Adrenal gland (tissue), 12 donors: ENCODE measurements around the gene ARIH2. TPM values are rescaled to one million over a fixed set of nuclear protein-coding genes. Genes with fewer than 3 reads are reported as not detected.

Experiments used
- DNase-seq, 7 donors: peaks; one replicate each; pipeline ENCODE4 v3.0.0-alpha.2; 2019 to 2020
- H3K27ac ChIP-seq, 5 donors: fragments of 200-600 bp; sonication (generic) in 4 of 5; 1 replicate in 3 of 5; 2 replicates in 2 of 5; pipeline versions ENCODE4 v1.5.1 to v1.8.0; 2016 to 2020; ENCODE audit warnings: mild to moderate bottlenecking in 1 of 5
- H3K27me3 ChIP-seq: fragments of 200-600 bp; 2 replicates; pipeline ENCODE4 v1.8.0; 2021
- H3K36me3 ChIP-seq, 2 donors: fragments of 200-600 bp; replicated peaks in 1 of 2; 1 replicate in 1 of 2; 2 replicates in 1 of 2; pipeline versions ENCODE4 v1.5.1 to v1.8.0; 2018 to 2022
- H3K4me1 ChIP-seq, 2 donors: fragments of 200-600 bp; replicated peaks in 1 of 2; 1 replicate in 1 of 2; 2 replicates in 1 of 2; pipeline versions ENCODE4 v1.5.1 to v1.8.0; 2018 to 2021
- H3K4me3 ChIP-seq, 4 donors: fragments of 200-600 bp; sonication (generic) in 3 of 4; one replicate each; pipeline ENCODE4 v1.5.1; 2016 to 2018
- H3K9me3 ChIP-seq, 3 donors: fragments of 200-600 bp; sonication (generic) in 1 of 3; replicated peaks in 1 of 3; 1 replicate in 2 of 3; 2 replicates in 1 of 3; pipeline versions ENCODE4 v1.5.1 to v1.8.0; 2016 to 2021
- POLR2A ChIP-seq, 2 donors: fragments of 450-650 bp; IDR thresholded peaks; one replicate each; pipeline ENCODE4 v1.6.1; 2017; ENCODE audit warnings: antibody characterized with exemption in 2 of 2, mild to moderate bottlenecking in 2 of 2, moderate library complexity in 1 of 2
- WGBS, 4 donors: extraction: QIAGEN DNeasy Blood & Tissue Kit in 2 of 4; methylation state at CpG; one replicate each; pipeline versions ENCODE4 v1.1.5 to v1.1.7; 2013 to 2017; 5-methylcytosine and 5-hydroxymethylcytosine counted together
- intact Hi-C, 2 donors: fragments of 100-400 bp; cut with DNase I; formaldehyde crosslinking; loops; one replicate each; pipeline versions ENCODE4 v1.14.1 to v1.15.0; 2022 to 2023
- polyA plus RNA-seq, 3 donors: library from polyadenylated mRNA; stranded (reverse); fragments of 200-250 nt in 2 of 3; fragments of 350-450 nt in 1 of 3; fragmentation: Illumina TruSeq in 1 of 3; extraction: RNeasy Lipid Tissue Mini Kit (QIAGEN cat#74804) in 1 of 3; gene quantifications; one replicate each; pipeline ENCODE4 v1.2.3, GENCODE V29; 2013 to 2014
- total RNA-seq, 9 donors: library from RNA; depleted of rRNA in 4 of 9; stranded (reverse); fragments of >200 nt in 4 of 9; fragments of 120-200 nt in 1 of 9; fragmentation: NEBNext Ultra II Directional in 1 of 9; extraction: Animal tissue kit (Norgen Biotek cat#: 25700) in 1 of 9; gene quantifications; one replicate each; pipeline versions ENCODE4 v1.1.0 to v1.2.4, GENCODE V29; 2013 to 2023
- TF ChIP-seq, protein P1 (sequence below), 6 experiments: fragments of 450-650 bp in 4 of 6; fragments of 200-600 bp in 2 of 6; sonication (generic) in 1 of 6; IDR thresholded peaks; 1 replicate in 5 of 6; 2 replicates in 1 of 6; pipeline versions ENCODE4 v1.5.1 to v1.8.0; 2016 to 2021; ENCODE audit warnings: antibody characterized with exemption in 6 of 6, mild to moderate bottlenecking in 2 of 6, moderate library complexity in 1 of 6
- donor health status: healthy with polysubstance abuse.
- donor health status: Bipolar disorder and iron deficiency.
- donor health status: DM: yes; HTN: yes; CAD: no.
- donor health status: DM: no; HTN: no; CAD: no.
- donor health status: DM: no; HTN: no; CAD: no.
- donor health status: DM: yes; HTN: yes; CAD: no.

Gene ARIH2
- total and polyA plus RNA-seq, 12 donors, result 46.7 to 135 (median 83.1) TPM

DNA sequence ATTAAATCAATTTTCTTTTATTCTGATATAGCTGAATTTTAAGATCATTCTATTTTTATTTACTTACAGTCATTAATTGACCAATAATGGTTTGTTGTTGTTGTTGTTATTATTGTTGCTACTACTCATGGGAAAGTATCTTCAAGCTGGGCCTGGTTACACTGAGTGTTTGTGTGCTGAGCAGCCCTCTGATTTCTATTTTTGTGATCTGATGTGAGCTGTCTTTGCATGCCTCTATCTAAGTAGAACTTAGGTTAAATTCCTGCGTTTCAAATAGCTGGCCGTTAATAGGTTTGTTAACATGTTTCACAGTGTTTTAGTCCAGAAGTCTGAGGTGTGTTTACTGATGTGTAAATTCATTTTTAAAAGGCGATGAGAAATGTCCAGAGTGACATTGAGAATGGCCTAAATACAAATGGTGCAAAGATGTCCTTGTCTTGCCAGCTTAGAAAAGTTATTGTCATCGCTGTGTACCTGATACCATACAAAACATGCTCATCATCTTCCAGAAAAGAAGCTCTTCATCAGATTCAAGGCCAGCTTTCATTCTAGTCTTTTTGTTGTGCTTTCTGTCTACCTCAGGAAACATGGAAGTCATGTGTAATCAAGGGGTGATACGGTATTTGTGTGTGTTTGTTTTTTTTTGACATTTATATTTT, 15.8 kb downstream of the ARIH2 start:
- Histone ChIP-seq H3K27me3 (no peaks in the 10 kb centered on the region), H3K4me1 (peaks cover 8 to 39% of the 10 kb centered on the region in 2 donors), H3K4me3 (no peak overlapping the region), H3K9me3 (no peaks in the 10 kb centered on the region), H3K27ac (no peak overlapping the region), H3K36me3 (peaks cover 0 to 8% of the 10 kb centered on the region in 2 donors)
- TF ChIP-seq, protein P1, sequence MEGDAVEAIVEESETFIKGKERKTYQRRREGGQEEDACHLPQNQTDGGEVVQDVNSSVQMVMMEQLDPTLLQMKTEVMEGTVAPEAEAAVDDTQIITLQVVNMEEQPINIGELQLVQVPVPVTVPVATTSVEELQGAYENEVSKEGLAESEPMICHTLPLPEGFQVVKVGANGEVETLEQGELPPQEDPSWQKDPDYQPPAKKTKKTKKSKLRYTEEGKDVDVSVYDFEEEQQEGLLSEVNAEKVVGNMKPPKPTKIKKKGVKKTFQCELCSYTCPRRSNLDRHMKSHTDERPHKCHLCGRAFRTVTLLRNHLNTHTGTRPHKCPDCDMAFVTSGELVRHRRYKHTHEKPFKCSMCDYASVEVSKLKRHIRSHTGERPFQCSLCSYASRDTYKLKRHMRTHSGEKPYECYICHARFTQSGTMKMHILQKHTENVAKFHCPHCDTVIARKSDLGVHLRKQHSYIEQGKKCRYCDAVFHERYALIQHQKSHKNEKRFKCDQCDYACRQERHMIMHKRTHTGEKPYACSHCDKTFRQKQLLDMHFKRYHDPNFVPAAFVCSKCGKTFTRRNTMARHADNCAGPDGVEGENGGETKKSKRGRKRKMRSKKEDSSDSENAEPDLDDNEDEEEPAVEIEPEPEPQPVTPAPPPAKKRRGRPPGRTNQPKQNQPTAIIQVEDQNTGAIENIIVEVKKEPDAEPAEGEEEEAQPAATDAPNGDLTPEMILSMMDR (IDR thresholded peaks at IDR 0.05), result no peak
- TF ChIP-seq POLR2A (IDR thresholded peaks at IDR 0.05), result no peak
- intact Hi-C loops, result no loop called here
- no peak for DNase-seq
- 40 to 60% (median 50%) methylated on average over 5 of the region's 5 CpGs for WGBS, 4 donors

DNA sequence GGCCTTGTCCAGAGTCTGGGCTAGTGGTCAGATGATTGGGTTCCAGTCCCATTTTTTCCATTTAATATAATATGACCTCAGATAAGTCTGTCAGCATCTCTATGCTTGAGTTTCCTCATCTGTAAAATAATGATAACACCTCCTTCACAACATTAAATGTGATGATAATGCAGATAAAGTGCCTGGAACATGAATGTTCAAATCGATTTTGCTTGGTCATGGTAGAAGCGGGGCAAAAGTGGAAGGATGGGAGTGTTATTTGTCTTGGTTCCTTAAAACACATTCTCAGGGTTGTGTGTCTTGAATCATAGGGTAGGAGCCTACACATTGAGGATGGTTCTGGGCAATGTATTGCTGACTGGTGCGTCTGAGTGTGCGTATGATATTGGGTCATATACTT, 16.9 kb downstream of the ARIH2 start:
- TF ChIP-seq, protein P1 (IDR thresholded peaks at IDR 0.05), result no peak
- TF ChIP-seq POLR2A (IDR thresholded peaks at IDR 0.05), result no peak
- H3K36me3 ChIP-seq, result peaks cover 0 to 8% of the 10 kb centered on the region in 2 donors
- WGBS, 4 donors, result 87 to 93% (median 91%) methylated on average over 4 of the region's 4 CpGs
- intact Hi-C loops, result no loop called here
- H3K4me3 ChIP-seq, result no peak overlapping the region
- H3K4me1 ChIP-seq, result peaks cover 0 to 28% of the 10 kb centered on the region in 2 donors
- H3K27ac ChIP-seq, result no peak overlapping the region
- DNase-seq, result no peak
- no peaks in the 10 kb centered on the region for H3K9me3 ChIP-seq
- no peaks in the 10 kb centered on the region for H3K27me3 ChIP-seq

DNA sequence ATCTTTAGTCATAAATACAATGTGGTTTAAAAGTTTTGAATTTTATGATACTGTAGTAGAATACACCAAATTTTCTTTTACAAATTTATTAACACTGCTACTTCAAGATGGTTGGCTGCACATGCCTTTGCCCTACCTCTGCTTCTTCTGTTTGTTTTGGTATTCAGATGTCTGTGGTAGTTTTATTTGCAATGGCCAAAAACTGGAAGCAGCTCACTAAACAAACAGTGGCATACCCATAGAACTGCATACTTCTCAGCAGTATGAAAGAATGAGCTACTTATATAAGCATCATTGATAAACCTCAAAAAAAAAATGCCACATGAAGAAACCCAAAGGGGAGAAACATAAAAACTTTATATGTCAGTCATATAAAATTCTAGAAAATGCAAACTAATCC, 19.5 kb downstream of the ARIH2 start:
- TF ChIP-seq POLR2A (IDR thresholded peaks at IDR 0.05), result no peak
- TF ChIP-seq, protein P1 (IDR thresholded peaks at IDR 0.05), result no peak
- intact Hi-C loops, result no loop called here
- Histone ChIP-seq H3K27me3 (no peaks in the 10 kb centered on the region), H3K36me3 (peaks cover 0 to 8% of the 10 kb centered on the region in 2 donors), H3K9me3 (no peaks in the 10 kb centered on the region), H3K27ac (no peak overlapping the region), H3K4me3 (no peak overlapping the region), H3K4me1 (peaks cover 0 to 10% of the 10 kb centered on the region in 2 donors)
- DNase-seq, result no peak

DNA sequence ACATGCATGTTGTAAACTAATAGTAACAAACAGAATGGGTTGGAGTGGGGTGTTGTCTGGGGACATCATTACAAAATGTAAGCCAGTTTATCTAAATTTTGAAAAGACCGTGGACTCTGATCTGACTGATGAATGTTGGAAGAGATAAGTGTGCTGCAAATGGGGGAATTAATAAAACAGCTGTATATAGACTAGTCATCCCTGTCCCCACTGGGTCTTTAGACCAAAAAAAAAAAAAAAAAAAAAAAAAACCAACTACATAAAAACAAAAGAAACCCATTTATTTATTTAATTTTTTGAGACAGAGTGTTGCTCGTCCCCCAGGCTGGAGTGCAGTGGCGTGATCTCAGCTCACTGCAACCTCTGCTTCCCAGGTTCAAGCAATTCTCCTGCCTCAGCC, 20.0 kb downstream of the ARIH2 start:
- no peak overlapping the region for H3K4me3 ChIP-seq
- no peaks in the 10 kb centered on the region for H3K27me3 ChIP-seq
- no peak for TF ChIP-seq POLR2A (IDR thresholded peaks at IDR 0.05)
- TF ChIP-seq, protein P1 (IDR thresholded peaks at IDR 0.05), result no peak
- H3K27ac ChIP-seq, result no peak overlapping the region
- 85 to 92% (median 88%) methylated on average over 3 of the region's 3 CpGs for WGBS, 4 donors
- H3K9me3 ChIP-seq, result no peaks in the 10 kb centered on the region
- peaks cover 0 to 6% of the 10 kb centered on the region in 2 donors for H3K36me3 ChIP-seq
- no peak for DNase-seq
- H3K4me1 ChIP-seq, result peaks cover 0 to 10% of the 10 kb centered on the region in 2 donors
- intact Hi-C loops, result no loop called here
